HFFc6 (cell line): Measurements from ENCODE around the gene LARGE1. TPM values are rescaled to one million over a fixed set of nuclear protein-coding genes. Genes with fewer than 3 reads are reported as not detected.

ENCODE experiments used
- DNase-seq: peaks from one replicate; pipeline ENCODE4 v3.0.0-alpha.2; 2018
- H3K27ac Mint-ChIP-seq: 2 replicates; pipeline ENCODE4 v1.8.0; 2020; ENCODE audit warnings: mild to moderate bottlenecking, mixed read lengths
- H3K27me3 Mint-ChIP-seq: 2 replicates; pipeline ENCODE4 v1.8.0; 2021; ENCODE audit warnings: mild to moderate bottlenecking, moderate library complexity, mixed read lengths; ENCODE audit not compliant: insufficient read depth
- H3K36me3 Mint-ChIP-seq: 2 replicates; pipeline ENCODE4 v1.8.0; 2021; ENCODE audit warnings: low read depth, mixed read lengths
- H3K4me1 Mint-ChIP-seq: 2 replicates; pipeline ENCODE4 v1.8.0; 2020; ENCODE audit warnings: low read depth, mixed read lengths
- H3K4me3 Mint-ChIP-seq: 2 replicates; pipeline ENCODE4 v1.8.0; 2020; ENCODE audit warnings: mild to moderate bottlenecking, moderate library complexity, mixed read lengths
- H3K9me3 Mint-ChIP-seq: 2 replicates; pipeline ENCODE4 v1.8.0; 2020; ENCODE audit warnings: mild to moderate bottlenecking, mixed read lengths
- total RNA-seq, 6 experiments: library from RNA; stranded (reverse); fragmentation: NEBNext Ultra II Directional; extraction: Animal tissue kit (Norgen Biotek cat#: 25700); gene quantifications; 2 replicates in 1 of 6; 3 replicates in 5 of 6; pipeline ENCODE4 v1.2.3, GENCODE V29; 2021
- TF ChIP-seq, protein P1 (sequence below): fragments of 200-600 bp; sonication (generic); IDR thresholded peaks from 2 replicates; pipeline ENCODE4 v1.5.0; 2021; ENCODE audit warnings: antibody characterized with exemption, mild to moderate bottlenecking

LARGE1 gene
- total RNA-seq, 6 experiments from 2014 or later = 4.9 to 7.3 (median 6.5) TPM

DNA sequence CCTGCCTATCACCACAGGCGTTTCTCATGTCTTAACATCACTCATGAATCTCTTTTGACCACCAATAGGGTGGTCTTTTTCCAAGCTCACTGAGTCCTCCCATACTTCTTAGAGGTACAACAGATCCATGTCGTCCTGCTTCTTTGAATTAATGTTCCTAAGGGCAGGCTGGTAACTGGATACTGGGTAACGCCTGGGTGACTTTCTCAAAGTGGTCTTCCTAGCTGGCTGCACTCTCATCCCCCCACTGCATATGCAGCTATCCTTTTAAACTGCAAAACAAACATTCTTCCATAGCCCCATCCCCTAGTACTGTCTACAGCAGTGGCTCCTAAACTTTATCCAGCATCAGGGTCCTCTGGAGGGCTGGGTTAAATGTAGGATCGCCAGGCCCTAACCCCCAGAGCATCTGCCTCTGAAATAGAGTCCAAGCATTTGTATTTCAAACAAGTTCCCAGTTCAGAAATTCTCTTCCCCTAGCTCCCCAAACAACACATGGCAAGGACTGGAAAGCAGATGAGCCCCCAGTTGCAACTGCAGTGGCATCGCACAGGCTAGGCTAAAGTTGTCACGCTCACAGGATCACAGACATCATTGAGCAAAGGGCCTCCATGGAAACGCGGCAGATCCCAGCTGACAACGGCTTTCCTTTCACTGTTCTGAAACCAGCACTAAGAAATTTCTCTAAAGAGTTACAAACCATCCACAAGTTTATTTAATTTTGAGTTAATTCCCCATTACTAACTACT is 204.9 kb downstream of the LARGE1 start:
- TF ChIP-seq, protein P1, sequence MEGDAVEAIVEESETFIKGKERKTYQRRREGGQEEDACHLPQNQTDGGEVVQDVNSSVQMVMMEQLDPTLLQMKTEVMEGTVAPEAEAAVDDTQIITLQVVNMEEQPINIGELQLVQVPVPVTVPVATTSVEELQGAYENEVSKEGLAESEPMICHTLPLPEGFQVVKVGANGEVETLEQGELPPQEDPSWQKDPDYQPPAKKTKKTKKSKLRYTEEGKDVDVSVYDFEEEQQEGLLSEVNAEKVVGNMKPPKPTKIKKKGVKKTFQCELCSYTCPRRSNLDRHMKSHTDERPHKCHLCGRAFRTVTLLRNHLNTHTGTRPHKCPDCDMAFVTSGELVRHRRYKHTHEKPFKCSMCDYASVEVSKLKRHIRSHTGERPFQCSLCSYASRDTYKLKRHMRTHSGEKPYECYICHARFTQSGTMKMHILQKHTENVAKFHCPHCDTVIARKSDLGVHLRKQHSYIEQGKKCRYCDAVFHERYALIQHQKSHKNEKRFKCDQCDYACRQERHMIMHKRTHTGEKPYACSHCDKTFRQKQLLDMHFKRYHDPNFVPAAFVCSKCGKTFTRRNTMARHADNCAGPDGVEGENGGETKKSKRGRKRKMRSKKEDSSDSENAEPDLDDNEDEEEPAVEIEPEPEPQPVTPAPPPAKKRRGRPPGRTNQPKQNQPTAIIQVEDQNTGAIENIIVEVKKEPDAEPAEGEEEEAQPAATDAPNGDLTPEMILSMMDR = no peak
- H3K4me1 Mint-ChIP-seq = no peaks in the 10 kb centered on the region
- peaks cover 24% of the 10 kb centered on the region for H3K36me3 Mint-ChIP-seq
- H3K4me3 Mint-ChIP-seq = no peak overlapping the region
- no peak overlapping the region for H3K27ac Mint-ChIP-seq
- H3K9me3 Mint-ChIP-seq = peaks cover 76% of the 10 kb centered on the region
- H3K27me3 Mint-ChIP-seq = no peaks in the 10 kb centered on the region; the same call in 1 of the 2 replicates
- DNase-seq = no peak

DNA sequence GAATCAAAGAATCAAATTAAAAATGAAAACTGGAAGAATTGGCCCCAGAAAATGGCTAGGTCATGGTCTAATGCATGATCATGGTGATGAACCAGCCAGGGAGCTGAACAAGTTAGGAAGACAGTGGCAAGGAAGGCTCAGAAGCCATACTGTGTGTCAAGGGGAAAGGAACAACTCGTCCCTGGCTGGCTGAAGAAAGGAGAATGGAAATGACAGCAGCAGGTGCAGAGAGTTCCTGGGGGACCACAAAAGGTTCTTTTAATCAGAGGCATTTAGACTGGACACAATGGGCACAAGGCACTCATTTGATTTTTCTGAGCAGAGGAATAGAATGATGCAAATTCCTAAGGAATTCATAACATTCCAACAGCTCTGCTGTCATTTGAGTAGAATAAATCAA is 209.9 kb downstream of the LARGE1 start:
- H3K4me3 Mint-ChIP-seq = no peak overlapping the region
- no peaks in the 10 kb centered on the region; the same call in 1 of the 2 replicates for H3K27me3 Mint-ChIP-seq
- peaks cover 20% of the 10 kb centered on the region for H3K36me3 Mint-ChIP-seq
- DNase-seq = no peak
- no peaks in the 10 kb centered on the region for H3K4me1 Mint-ChIP-seq
- H3K9me3 Mint-ChIP-seq = peaks cover 73% of the 10 kb centered on the region
- TF ChIP-seq, protein P1 = no peak
- no peak overlapping the region for H3K27ac Mint-ChIP-seq

DNA sequence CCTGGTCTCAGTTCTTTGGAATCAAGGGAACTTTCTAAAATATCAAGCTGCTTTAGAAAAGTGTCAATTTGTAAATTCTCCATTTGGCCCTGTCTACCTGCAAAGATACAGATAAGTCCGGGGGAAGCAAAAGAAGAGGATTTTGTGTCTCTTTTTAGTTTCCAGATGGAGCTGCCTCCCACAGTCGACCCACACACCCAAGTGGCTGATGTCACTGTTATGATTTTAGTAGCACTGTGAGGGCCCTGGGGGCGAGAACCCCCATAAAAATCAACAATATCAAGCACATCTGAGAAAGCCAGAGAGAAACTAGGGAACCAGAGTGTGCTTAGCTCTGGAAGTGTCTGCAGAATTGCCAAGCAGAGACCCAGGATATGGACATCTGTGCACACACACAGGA is 212.7 kb downstream of the LARGE1 start:
- TF ChIP-seq, protein P1 = no peak
- Mint-ChIP-seq H3K4me3 (no peak overlapping the region), H3K36me3 (peaks cover 11% of the 10 kb centered on the region), H3K4me1 (no peaks in the 10 kb centered on the region), H3K27me3 (peaks cover 2% of the 10 kb centered on the region), H3K9me3 (peaks cover 72% of the 10 kb centered on the region), H3K27ac (no peak overlapping the region)
- no peak for DNase-seq

DNA sequence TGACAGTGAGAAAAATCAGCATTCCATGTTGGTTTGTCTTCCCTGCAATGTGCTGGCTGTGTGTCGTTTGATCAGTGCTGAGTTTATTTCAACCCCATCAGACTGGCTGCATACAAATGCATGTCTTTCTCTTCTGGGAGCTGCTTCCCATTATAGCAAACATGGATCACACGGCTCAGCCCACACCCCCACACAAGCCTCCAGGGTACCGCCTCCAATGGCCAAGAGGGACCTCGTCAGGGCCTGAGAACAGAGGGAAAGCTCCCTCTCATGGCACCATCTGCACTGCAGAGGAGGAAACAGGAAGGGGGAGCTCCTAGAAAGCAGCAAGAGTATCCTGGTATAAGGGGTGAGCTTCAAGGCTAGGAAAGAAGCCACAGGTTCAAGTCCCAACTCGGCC is 214.2 kb downstream of the LARGE1 start:
- Mint-ChIP-seq H3K4me3 (no peak overlapping the region), H3K36me3 (peaks cover 13% of the 10 kb centered on the region), H3K27ac (no peak overlapping the region), H3K9me3 (peaks cover 67% of the 10 kb centered on the region), H3K4me1 (no peaks in the 10 kb centered on the region), H3K27me3 (peaks cover 2% of the 10 kb centered on the region)
- no peak for DNase-seq
- TF ChIP-seq, protein P1 = no peak

DNA sequence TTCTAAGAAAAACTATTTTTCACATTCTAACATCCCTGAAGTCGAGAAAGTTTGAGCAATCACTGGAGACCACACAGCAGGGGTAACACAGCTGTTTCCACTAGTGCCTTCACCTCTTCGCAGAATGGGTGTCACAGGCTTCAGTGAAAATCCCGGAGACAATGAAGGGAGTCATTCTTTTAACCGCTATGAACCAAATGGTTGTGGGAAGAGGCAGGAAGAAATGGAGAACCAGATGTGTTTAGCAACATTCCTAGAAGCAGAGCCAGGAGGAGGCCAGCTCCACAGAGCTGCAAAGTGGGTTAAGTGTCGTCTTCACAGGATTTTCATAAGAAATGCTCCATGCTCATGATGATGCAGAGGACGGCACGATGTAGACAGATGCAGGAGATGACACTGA is 221.1 kb downstream of the LARGE1 start:
- no peak overlapping the region for H3K27ac Mint-ChIP-seq
- no peaks in the 10 kb centered on the region for H3K4me1 Mint-ChIP-seq
- no peak overlapping the region for H3K4me3 Mint-ChIP-seq
- TF ChIP-seq, protein P1 = no peak
- DNase-seq = no peak
- H3K36me3 Mint-ChIP-seq = peaks cover 19% of the 10 kb centered on the region
- H3K9me3 Mint-ChIP-seq = peaks cover 62% of the 10 kb centered on the region
- H3K27me3 Mint-ChIP-seq = no peaks in the 10 kb centered on the region
